NT2/D1 (cell line): ENCODE data around the gene INS.

ENCODE experiments used
- SUZ12 ChIP-seq: IDR thresholded peaks from 2 replicates; pipeline ENCODE4 v1.6.1; 2011; ENCODE audit not compliant: insufficient read length, insufficient read depth; ENCODE audit errors: extremely low read depth
- YY1 ChIP-seq: IDR thresholded peaks from 2 replicates; pipeline ENCODE4 v1.6.1; 2011; ENCODE audit not compliant: insufficient read length, insufficient read depth

DNA sequence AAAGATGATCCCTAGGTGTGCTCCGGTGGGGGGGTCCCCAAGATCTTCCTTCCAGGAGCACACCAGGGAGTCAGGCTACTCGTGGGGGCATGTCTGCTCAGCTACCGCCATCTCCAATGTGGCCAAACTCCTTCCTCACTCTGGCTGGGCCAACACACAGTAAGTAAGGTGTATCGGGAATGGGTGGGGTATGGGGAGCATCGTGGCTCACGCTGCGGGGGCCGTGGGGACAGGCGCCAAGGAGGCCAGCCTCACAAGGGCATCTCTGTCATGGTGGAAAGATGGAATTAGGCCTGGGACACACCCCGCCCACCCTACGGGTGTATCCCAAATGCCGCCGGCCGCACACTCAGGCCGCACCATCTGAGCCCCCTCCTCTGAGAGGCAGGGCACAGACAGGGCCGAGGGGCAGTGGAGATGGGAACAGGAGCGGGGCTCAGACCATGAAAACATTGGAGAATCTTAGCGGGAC is 30.1 kb downstream of the INS start:
- TF ChIP-seq SUZ12 (no peak), YY1 (no peak)
